Right lobe of liver (tissue), 6 donors: ENCODE results near the gene ILRUN. TPM values are rescaled to one million over a fixed set of nuclear protein-coding genes. Genes with fewer than 3 reads are reported as not detected.
A peak's percentile ranks its signal among the peaks of the same experiment; 100 is the strongest.

Source experiments
- ATAC-seq, 4 donors: fragments of 200-7000 bp; cut with Tn5 transposase; one replicate each; pipeline ENCODE4 v1.9.1; 2020; ENCODE audit warnings: mild to moderate bottlenecking in 4 of 4, moderate library complexity in 4 of 4
- DNase-seq, 3 donors: peaks; one replicate each; pipeline ENCODE4 v3.0.0-alpha.2; 2020
- H3K27ac ChIP-seq, 3 donors: fragments of 200-600 bp; one replicate each; pipeline ENCODE4 v1.8.0; 2022
- H3K27me3 ChIP-seq, 2 donors: fragments of 200-600 bp; one replicate each; pipeline ENCODE4 v1.8.0; 2022
- H3K36me3 ChIP-seq, 4 donors: fragments of 200-600 bp; sonication (generic) in 1 of 4; one replicate each; pipeline versions ENCODE4 v1.5.1 to v1.8.0; 2017 to 2022; ENCODE audit warnings: control low read depth in 1 of 4
- H3K4me1 ChIP-seq, 4 donors: fragments of 200-600 bp; sonication (generic) in 1 of 4; one replicate each; pipeline versions ENCODE4 v1.5.1 to v1.8.0; 2017 to 2022; ENCODE audit warnings: control low read depth in 1 of 4
- H3K4me3 ChIP-seq, 3 donors: fragments of 200-600 bp; one replicate each; pipeline ENCODE4 v1.8.0; 2022
- H3K9me3 ChIP-seq, 4 donors: fragments of 200-600 bp; sonication (generic) in 1 of 4; one replicate each; pipeline versions ENCODE4 v1.5.1 to v1.8.0; 2017 to 2022; ENCODE audit warnings: control low read depth in 1 of 4
- POLR2A ChIP-seq: fragments of 450-650 bp; IDR thresholded peaks from one replicate; pipeline ENCODE4 v1.6.1; 2017; ENCODE audit warnings: antibody characterized with exemption, mild to moderate bottlenecking
- WGBS: methylation state at CpG from one replicate; pipeline ENCODE4 v1.1.6; 2018; ENCODE audit warnings: low coverage, low lambda C conversion rate; ENCODE audit not compliant: insufficient coverage; ENCODE audit errors: missing lambda C conversion rate; 5-methylcytosine and 5-hydroxymethylcytosine counted together
- intact Hi-C, 2 donors: fragments of 100-400 bp; cut with DNase I; formaldehyde crosslinking; loops; one replicate each; pipeline versions ENCODE4 v1.11.2 to v1.14.1; 2022
- total RNA-seq, 6 experiments: library from RNA; depleted of rRNA in 2 of 6; stranded (reverse); fragments of >200 nt in 2 of 6; fragmentation: NEBNext Ultra II Directional in 3 of 6; extraction: Animal tissue kit (Norgen Biotek cat#: 25700) in 3 of 6; gene quantifications; one replicate each; pipeline versions ENCODE4 v1.1.0 to v1.2.4, GENCODE V29; 2016 to 2023
- TF ChIP-seq, protein P1 (sequence below), 4 donors: fragments of 200-600 bp in 3 of 4; fragments of 450-650 bp in 1 of 4; IDR thresholded peaks; one replicate each; pipeline versions ENCODE4 v1.5.1 to v1.8.0; 2016 to 2022; ENCODE audit warnings: antibody characterized with exemption in 4 of 4, mild to moderate bottlenecking in 2 of 4
- donor health status: DM: no; HTN: yes; CAD: no.
- donor health status: DM: no; HTN: no; CAD: no.
- donor health status: DM: no; HTN: no; CAD: no.
- donor health status: DM: no; HTN: yes; CAD: no.
- donor health status: DM: no; HTN: yes; CAD: no.

The ILRUN gene
- total RNA-seq, 6 experiments from 2014 or later = 55.5 to 89.1 (median 67.1) TPM

DNA sequence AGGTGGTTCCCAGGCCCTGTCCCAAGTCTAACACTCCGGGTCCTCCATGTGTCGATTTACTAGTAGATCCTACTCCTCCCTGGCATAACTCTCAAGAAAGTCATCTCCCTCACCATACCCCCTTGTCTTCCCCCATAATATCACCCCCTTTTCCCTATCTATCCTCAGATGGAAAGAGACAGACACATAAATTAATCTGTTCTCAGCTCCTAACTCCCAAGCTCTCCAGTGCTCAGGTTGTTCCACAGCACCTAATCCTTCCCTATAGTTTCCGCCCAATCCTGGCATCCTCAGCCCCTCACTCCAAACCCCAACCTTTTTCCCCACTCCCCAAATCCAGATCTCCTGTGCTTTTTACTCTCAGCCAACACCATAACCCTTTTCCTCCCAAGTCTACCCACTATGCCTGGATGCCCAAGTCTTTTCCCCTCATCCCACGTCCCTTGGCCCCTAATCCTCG is 808 bp downstream of the ILRUN start:
- H3K27ac ChIP-seq = peak overlapping the region; percentile 94 to 98 (median 95)
- no peaks in the 10 kb centered on the region for H3K36me3 ChIP-seq
- H3K4me1 ChIP-seq = peaks cover 0 to 34% (median 16%) of the 10 kb centered on the region in 4 donors
- H3K27me3 ChIP-seq = no peaks in the 10 kb centered on the region
- no peak for TF ChIP-seq POLR2A
- TF ChIP-seq, protein P1, sequence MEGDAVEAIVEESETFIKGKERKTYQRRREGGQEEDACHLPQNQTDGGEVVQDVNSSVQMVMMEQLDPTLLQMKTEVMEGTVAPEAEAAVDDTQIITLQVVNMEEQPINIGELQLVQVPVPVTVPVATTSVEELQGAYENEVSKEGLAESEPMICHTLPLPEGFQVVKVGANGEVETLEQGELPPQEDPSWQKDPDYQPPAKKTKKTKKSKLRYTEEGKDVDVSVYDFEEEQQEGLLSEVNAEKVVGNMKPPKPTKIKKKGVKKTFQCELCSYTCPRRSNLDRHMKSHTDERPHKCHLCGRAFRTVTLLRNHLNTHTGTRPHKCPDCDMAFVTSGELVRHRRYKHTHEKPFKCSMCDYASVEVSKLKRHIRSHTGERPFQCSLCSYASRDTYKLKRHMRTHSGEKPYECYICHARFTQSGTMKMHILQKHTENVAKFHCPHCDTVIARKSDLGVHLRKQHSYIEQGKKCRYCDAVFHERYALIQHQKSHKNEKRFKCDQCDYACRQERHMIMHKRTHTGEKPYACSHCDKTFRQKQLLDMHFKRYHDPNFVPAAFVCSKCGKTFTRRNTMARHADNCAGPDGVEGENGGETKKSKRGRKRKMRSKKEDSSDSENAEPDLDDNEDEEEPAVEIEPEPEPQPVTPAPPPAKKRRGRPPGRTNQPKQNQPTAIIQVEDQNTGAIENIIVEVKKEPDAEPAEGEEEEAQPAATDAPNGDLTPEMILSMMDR (IDR thresholded peaks at IDR 0.05) = no peak
- H3K4me3 ChIP-seq = peak overlapping the region; percentile 75 to 97 (median 97)
- intact Hi-C loops = no loop called here
- no peak for DNase-seq
- ATAC-seq = no peak
- WGBS = 4% methylated on average over 5 of the region's 5 CpGs
- no peaks in the 10 kb centered on the region for H3K9me3 ChIP-seq

DNA sequence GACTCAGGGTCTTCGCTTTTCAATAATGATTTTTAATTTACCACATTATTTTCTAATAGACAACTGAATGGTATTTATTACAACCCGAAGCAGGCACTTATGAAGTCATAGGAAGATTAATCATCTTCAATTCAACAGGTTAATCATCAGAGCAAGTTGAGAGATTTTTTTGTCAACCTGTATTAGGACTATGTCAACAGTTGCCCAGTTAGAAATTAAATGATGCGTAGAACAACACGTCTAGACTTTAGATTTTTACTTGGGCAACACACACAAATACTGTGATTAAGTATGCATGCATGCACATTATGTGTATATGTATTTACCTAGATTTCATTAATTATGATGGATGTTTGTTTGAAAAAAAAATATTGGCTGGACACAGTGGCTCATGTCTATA is 4.3 kb downstream of the ILRUN start:
- Histone ChIP-seq H3K27me3 (no peaks in the 10 kb centered on the region), H3K9me3 (no peaks in the 10 kb centered on the region), H3K4me1 (peaks cover 0 to 64% (median 16%) of the 10 kb centered on the region in 4 donors), H3K36me3 (no peaks in the 10 kb centered on the region), H3K27ac (no peak overlapping the region), H3K4me3 (no peak overlapping the region)
- DNase-seq (no peak), ATAC-seq (no peak)
- 72% methylated on average over 4 of the region's 4 CpGs for WGBS
- TF ChIP-seq POLR2A = no peak
- TF ChIP-seq, protein P1 (IDR thresholded peaks at IDR 0.05) = no peak
- intact Hi-C loops = no loop called here

DNA sequence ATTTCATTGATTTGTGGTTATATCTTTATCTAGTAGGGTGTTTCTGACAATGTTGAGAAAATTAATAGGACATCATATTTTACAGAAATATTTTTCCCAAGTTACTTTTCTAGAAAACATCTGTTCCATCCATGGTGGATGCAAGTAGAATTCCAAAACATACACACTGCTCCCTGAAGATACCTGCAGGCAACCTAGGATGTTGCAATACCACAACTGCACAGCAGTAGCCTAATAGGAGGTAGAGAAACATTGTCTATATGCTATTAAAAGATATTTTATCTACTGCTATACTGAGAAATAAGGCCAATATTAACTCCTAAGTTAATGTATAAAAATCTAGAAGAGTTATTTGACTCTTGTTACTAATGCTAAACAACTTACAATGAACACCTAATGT is 6.8 kb downstream of the ILRUN start:
- Histone ChIP-seq H3K4me3 (no peak overlapping the region), H3K4me1 (peaks cover 0 to 73% (median 15%) of the 10 kb centered on the region in 4 donors), H3K27me3 (no peaks in the 10 kb centered on the region), H3K9me3 (no peaks in the 10 kb centered on the region), H3K36me3 (no peaks in the 10 kb centered on the region), H3K27ac (no peak overlapping the region)
- intact Hi-C loops = no loop called here
- ATAC-seq (peak in 2 of 4 donors; percentile 31 to 46), DNase-seq (no peak)
- TF ChIP-seq, protein P1 (IDR thresholded peaks at IDR 0.05) = no peak
- no peak for TF ChIP-seq POLR2A

DNA sequence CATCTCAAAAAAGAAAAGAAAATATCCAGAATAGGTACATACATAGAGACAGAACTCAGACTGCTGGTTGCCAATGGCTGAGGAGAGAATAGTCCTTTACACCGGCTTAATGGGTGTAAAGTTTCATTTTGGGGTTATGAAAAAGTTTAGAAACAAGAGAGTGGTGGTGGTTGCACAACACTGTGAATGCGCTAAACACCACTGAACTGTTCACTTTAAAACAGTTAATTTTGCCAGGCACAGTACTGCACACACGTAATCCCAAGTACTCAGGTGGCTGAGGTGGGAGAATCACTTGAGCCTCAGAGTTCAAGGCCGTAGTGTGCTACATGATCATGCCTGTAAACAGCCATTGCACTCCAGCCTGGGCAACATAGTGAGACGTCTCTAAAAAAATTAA is 7.6 kb downstream of the ILRUN start:
- no peaks in the 10 kb centered on the region for H3K9me3 ChIP-seq
- H3K36me3 ChIP-seq = no peaks in the 10 kb centered on the region
- H3K27me3 ChIP-seq = no peaks in the 10 kb centered on the region
- peak overlapping the region in 2 of 3 donors; percentile 30 to 45 for H3K27ac ChIP-seq
- peaks cover 0 to 72% (median 11%) of the 10 kb centered on the region in 4 donors for H3K4me1 ChIP-seq
- TF ChIP-seq, protein P1 (IDR thresholded peaks at IDR 0.05) = no peak
- TF ChIP-seq POLR2A = no peak
- ATAC-seq (peak; percentile 74 to 82 (median 80)), DNase-seq (no peak)
- H3K4me3 ChIP-seq = no peak overlapping the region
- intact Hi-C loops = no loop called here
- WGBS = 6% methylated on average over 5 of the region's 5 CpGs

DNA sequence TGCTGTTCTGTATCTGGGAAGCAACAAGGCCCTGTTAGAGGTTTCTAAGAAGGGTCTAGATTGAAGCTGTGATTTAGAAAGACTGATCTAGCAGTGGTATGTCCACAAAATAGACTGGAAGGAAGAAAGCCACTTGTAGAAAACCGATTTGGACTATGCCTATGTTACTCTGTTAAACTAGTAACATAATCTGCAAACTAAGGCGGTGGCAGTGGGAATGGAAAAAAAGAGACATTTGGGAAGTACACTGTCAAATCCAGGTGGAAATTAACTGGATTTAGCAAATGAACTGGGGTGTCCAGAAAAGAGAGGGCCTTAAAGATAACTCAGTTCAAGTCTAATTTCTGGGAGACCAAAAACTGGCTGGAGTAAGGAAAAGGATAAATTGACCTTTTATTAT is 11.6 kb downstream of the ILRUN start:
- Histone ChIP-seq H3K4me1 (peaks cover 0 to 63% (median 10%) of the 10 kb centered on the region in 4 donors), H3K4me3 (no peak overlapping the region), H3K27ac (no peak overlapping the region), H3K27me3 (no peaks in the 10 kb centered on the region), H3K36me3 (no peaks in the 10 kb centered on the region), H3K9me3 (no peaks in the 10 kb centered on the region)
- intact Hi-C loops = no loop called here
- 64% methylated on average over 2 of the region's 2 CpGs for WGBS
- no peak for TF ChIP-seq POLR2A
- TF ChIP-seq, protein P1 (IDR thresholded peaks at IDR 0.05) = no peak
- ATAC-seq = no peak
- DNase-seq = no peak
